ENCODE data around the gene RAP2B. TPM values are rescaled to one million over a fixed set of nuclear protein-coding genes. Genes with fewer than 3 reads are reported as not detected.

Gene RAP2B
- total RNA-seq, 4 donors from 2014 or later, result 8.9 to 11.0 (median 10.1) TPM

DNA sequence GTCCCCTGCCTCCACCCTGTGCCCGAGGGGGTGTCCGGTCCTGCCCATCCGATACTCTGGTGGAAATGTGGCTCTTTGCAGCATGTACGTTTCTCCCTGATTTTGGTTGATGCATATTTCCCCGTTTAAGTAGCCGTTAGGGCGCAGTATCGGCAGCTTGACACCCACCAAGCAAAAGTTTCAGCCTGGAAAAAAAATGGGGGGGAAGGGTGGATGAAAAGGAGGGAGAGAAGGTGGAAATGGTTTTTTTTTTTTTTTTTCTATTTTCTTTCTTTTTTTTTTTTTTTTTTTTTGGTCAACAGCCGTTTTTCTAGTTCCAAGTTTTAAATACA is 1.3 kb downstream of the RAP2B start:
- Histone ChIP-seq H3K4me3 (replicated peaks in 1 of 3) (peak overlapping the region; percentile 49 to 88 (median 68)), H3K9me3 (no peaks in the 10 kb centered on the region), H3K27ac (peak overlapping the region in 2 of 3 donors; percentile 82 to 89), H3K4me1 (peaks cover 17 to 23% of the 10 kb centered on the region in 2 donors), H3K27me3 (no peaks in the 10 kb centered on the region), H3K36me3 (no peaks in the 10 kb centered on the region)
- DNase-seq, result peak in 1 of 2 donors; percentile 10
- intact Hi-C loops (cut with DNase I), result no loop called here
- TF ChIP-seq CTCF (IDR thresholded peaks at IDR 0.05) (no peak), POLR2A (IDR thresholded peaks at IDR 0.05) (no peak)
- 3% methylated on average over 9 of the region's 9 CpGs for WGBS, 2 donors

DNA sequence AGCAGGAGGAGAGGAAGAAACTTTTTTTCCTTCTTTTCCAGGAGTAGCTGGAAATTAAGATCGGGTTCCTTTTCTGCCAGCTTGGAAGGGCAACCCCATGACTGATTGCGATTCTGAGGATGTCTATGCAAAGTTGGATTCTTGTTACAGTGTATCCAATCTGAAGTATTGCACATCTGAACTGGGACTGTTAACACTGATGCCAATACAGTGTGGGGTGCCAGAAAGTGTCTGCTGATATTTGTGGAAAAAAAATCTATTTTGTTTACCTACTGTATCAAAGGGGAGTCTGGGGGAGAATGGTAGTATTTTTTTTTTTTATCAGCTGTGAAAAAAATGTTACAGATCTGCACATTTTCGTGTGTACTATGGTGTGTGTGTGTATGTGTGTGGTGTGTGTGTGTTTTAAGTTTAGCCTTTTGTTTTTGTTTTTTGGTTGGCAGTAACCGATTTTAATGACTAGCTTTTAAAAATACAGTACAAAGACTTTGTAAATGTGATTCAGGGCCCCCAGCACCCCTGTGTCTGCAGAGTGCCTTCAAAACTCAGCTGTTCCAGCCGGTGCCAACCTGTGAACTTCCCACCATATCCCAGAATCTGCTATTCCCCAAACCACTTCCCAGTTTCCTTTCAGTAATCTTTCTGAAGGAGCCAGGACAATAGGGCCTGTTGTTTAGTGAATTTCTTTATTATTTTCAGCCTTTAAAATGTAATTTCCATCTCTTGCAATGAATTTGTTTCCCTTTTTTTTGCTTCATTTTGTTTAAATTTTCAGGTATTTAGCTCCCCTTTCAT is 1.9 kb downstream of the RAP2B start:
- Histone ChIP-seq H3K27ac (peak overlapping the region in 1 of 3 donors; percentile 82), H3K4me1 (peaks cover 17 to 23% of the 10 kb centered on the region in 2 donors), H3K4me3 (replicated peaks in 1 of 3) (peak overlapping the region in 2 of 3 donors; percentile 1 to 88), H3K9me3 (no peaks in the 10 kb centered on the region), H3K36me3 (no peaks in the 10 kb centered on the region), H3K27me3 (no peaks in the 10 kb centered on the region)
- no peak for TF ChIP-seq POLR2A (IDR thresholded peaks at IDR 0.05)
- no peak for TF ChIP-seq CTCF (IDR thresholded peaks at IDR 0.05)
- DNase-seq, result no peak
- intact Hi-C loops (cut with DNase I), result no loop called here
- 19 to 35% methylated on average over 5 of the region's 5 CpGs for WGBS, 2 donors

DNA sequence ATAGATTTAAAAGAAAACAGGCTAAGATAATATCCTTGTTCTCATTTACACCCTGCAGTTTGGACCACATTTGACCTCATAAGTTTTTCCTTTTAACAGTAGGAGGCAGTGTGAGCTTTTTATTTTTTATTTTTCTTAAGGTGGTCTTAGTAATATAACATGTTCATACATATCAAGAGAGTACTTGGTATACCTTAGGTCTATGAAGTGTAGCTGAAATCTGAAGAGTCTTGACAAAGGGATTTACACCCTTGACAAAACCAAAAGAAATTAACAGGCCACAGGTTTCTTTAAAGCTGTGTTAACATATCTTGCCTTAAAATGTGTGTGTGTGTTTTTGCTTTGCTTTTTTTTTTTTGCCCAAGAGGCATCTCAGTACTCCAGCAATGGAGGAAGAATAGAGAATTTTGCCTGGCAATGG is 3.2 kb downstream of the RAP2B start:
- no peak for DNase-seq
- no peak overlapping the region for H3K27ac ChIP-seq
- peaks cover 17 to 23% of the 10 kb centered on the region in 2 donors for H3K4me1 ChIP-seq
- H3K36me3 ChIP-seq, result no peaks in the 10 kb centered on the region
- no peaks in the 10 kb centered on the region for H3K27me3 ChIP-seq
- TF ChIP-seq CTCF (IDR thresholded peaks at IDR 0.05) (peak in 2 of 6 experiments; percentile 12 to 15), POLR2A (IDR thresholded peaks at IDR 0.05) (no peak)
- intact Hi-C loops (cut with DNase I), result no loop called here
- H3K4me3 ChIP-seq (replicated peaks in 1 of 3), result no peak overlapping the region
- no peaks in the 10 kb centered on the region for H3K9me3 ChIP-seq

DNA sequence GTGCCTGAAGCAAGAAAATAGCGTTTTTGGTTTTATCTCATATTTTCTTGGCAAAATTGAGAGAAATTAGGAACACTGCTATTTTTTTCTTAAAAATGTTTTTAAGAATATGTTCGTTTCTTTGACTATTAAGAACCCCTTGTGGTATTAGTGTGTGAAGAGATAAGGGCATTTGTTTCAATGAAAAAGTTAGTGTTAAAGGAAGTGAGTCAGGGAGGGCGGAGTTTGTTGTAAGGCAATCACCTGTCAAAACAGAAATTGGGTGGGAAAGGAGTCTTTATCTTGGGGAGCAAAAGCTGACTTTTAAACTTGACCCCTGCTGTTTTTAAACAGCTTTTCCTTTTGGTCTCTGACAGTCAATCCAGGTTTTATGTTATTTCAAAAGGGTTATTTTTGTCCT is 4.2 kb downstream of the RAP2B start:
- Histone ChIP-seq H3K9me3 (no peaks in the 10 kb centered on the region), H3K4me1 (peaks cover 17 to 23% of the 10 kb centered on the region in 2 donors), H3K36me3 (no peaks in the 10 kb centered on the region), H3K27me3 (no peaks in the 10 kb centered on the region), H3K27ac (no peak overlapping the region), H3K4me3 (replicated peaks in 1 of 3) (no peak overlapping the region)
- WGBS, 2 donors, result 74 to 76% methylated on average over 3 of the region's 3 CpGs
- intact Hi-C loops (cut with DNase I), result no loop called here
- TF ChIP-seq CTCF (IDR thresholded peaks at IDR 0.05), result no peak
- no peak for TF ChIP-seq POLR2A (IDR thresholded peaks at IDR 0.05)
- DNase-seq, result no peak

GRCh38 chr3:153166796-153167195 is 4.8 kb downstream of the RAP2B start:
- Histone ChIP-seq H3K9me3 (no peaks in the 10 kb centered on the region), H3K27me3 (no peaks in the 10 kb centered on the region), H3K27ac (no peak overlapping the region), H3K4me1 (peaks cover 17 to 23% of the 10 kb centered on the region in 2 donors), H3K36me3 (no peaks in the 10 kb centered on the region), H3K4me3 (replicated peaks in 1 of 3) (no peak overlapping the region)
- no peak for DNase-seq
- 90 to 96% methylated on average over 2 of the region's 2 CpGs for WGBS, 2 donors
- no peak for TF ChIP-seq CTCF (IDR thresholded peaks at IDR 0.05)
- TF ChIP-seq POLR2A (IDR thresholded peaks at IDR 0.05), result no peak
- intact Hi-C loops (cut with DNase I), result no loop called here

Data from thyroid gland (tissue), 4 donors.